Mesendoderm (in vitro differentiated cells): ENCODE data around the gene PDZD2.

Experiments used
- DNase-seq: peaks from one replicate; pipeline ENCODE4 v3.0.0; 2013
- H2AK5ac ChIP-seq: 2 replicates; pipeline ENCODE4 v1.6.1; 2013; ENCODE audit warnings: low read length, inconsistent platforms
- H2BK120ac ChIP-seq: 2 replicates; pipeline ENCODE4 v1.6.1; 2013; ENCODE audit warnings: low read depth, mild to moderate bottlenecking, low read length, moderate library complexity, mixed read lengths
- H2BK15ac ChIP-seq: replicated peaks from 2 replicates; pipeline ENCODE4 v1.6.1; 2013; ENCODE audit warnings: low read depth, mild to moderate bottlenecking, moderate library complexity
- H2BK5ac ChIP-seq: 2 replicates; pipeline ENCODE4 v1.6.1; 2013; ENCODE audit warnings: low read length, inconsistent platforms
- H3K18ac ChIP-seq: 2 replicates; pipeline ENCODE4 v1.6.1; 2013; ENCODE audit warnings: mild to moderate bottlenecking, low read length, mixed read lengths
- H3K23ac ChIP-seq: one replicate; pipeline ENCODE4 v1.6.1; 2013; ENCODE audit warnings: low read length
- H3K27ac ChIP-seq: 2 replicates; pipeline ENCODE4 v1.5.1; 2013; ENCODE audit warnings: low read depth, mild to moderate bottlenecking, inconsistent platforms, low read length, moderate library complexity
- H3K27me3 ChIP-seq: 2 replicates; pipeline ENCODE4 v1.6.1; 2013; ENCODE audit warnings: low read length, control low read depth, mild to moderate bottlenecking, inconsistent platforms; ENCODE audit not compliant: insufficient read depth, poor library complexity
- H3K36me3 ChIP-seq: 2 replicates; pipeline ENCODE4 v1.6.1; 2013; ENCODE audit warnings: low read length, inconsistent platforms; ENCODE audit not compliant: control insufficient read depth, insufficient read depth
- H3K4ac ChIP-seq: one replicate; pipeline ENCODE4 v1.6.1; 2013; ENCODE audit warnings: low read depth, mild to moderate bottlenecking, low read length, moderate library complexity
- H3K4me1 ChIP-seq: 2 replicates; pipeline ENCODE4 v1.6.1; 2013; ENCODE audit warnings: low read depth, low read length, inconsistent platforms; ENCODE audit not compliant: control insufficient read depth
- H3K4me2 ChIP-seq: 2 replicates; pipeline ENCODE4 v1.6.1; 2013; ENCODE audit warnings: low read length
- H3K4me3 ChIP-seq: 2 replicates; pipeline ENCODE4 v1.5.1; 2013; ENCODE audit warnings: mild to moderate bottlenecking, low read length
- H3K56ac ChIP-seq: one replicate; pipeline ENCODE4 v1.6.1; 2013; ENCODE audit warnings: low read length
- H3K79me1 ChIP-seq: 2 replicates; pipeline ENCODE4 v1.6.1; 2013; ENCODE audit warnings: low read length, inconsistent platforms
- H3K79me2 ChIP-seq: 2 replicates; pipeline ENCODE4 v1.6.1; 2013; ENCODE audit warnings: mild to moderate bottlenecking, low read length; ENCODE audit not compliant: control insufficient read depth, insufficient read depth
- H3K9ac ChIP-seq: 2 replicates; pipeline ENCODE4 v1.6.1; 2013; ENCODE audit warnings: low read length, inconsistent platforms
- H4K5ac ChIP-seq: one replicate; pipeline ENCODE4 v1.6.1; 2013; ENCODE audit warnings: low read length
- H4K8ac ChIP-seq: one replicate; pipeline ENCODE4 v1.6.1; 2013; ENCODE audit warnings: low read depth, mild to moderate bottlenecking, control low read depth, low read length, moderate library complexity
- WGBS: extraction: QIAGEN DNeasy Blood & Tissue Kit; methylation state at CpG from one replicate; pipeline ENCODE4 v1.1.7; 2013; ENCODE audit warnings: low lambda C conversion rate, missing lambda C conversion rate; ENCODE audit not compliant: insufficient coverage; ENCODE audit errors: extremely low coverage; 5-methylcytosine and 5-hydroxymethylcytosine counted together

PDZD2 gene

GRCh38 chr5:32127711-32128110 is 488.8 kb downstream of the PDZD2 start:
- WGBS = no CpG with 5 or more reads among the region's 3 CpGs
- Histone ChIP-seq H4K8ac (no peak overlapping the region), H3K18ac (no peak overlapping the region), H3K9ac (no peak overlapping the region), H3K36me3 (peaks cover 4% of the 10 kb centered on the region), H3K27me3 (no peaks in the 10 kb centered on the region), H3K4me1 (no peaks in the 10 kb centered on the region), H2BK120ac (no peak overlapping the region), H2BK5ac (no peak overlapping the region), H3K4me3 (no peak overlapping the region), H3K79me1 (peaks cover 15% of the 10 kb centered on the region), H3K27ac (no peak overlapping the region), H3K23ac (no peak overlapping the region), H3K79me2 (peaks cover 16% of the 10 kb centered on the region), H2BK15ac (no peak overlapping the region), H3K4ac (no peak overlapping the region), H4K5ac (no peak overlapping the region), H2AK5ac (no peak overlapping the region), H3K4me2 (no peak overlapping the region), H3K56ac (no peak overlapping the region)
- DNase-seq = peak; percentile 47

GRCh38 chr5:32129074-32129598 is 490.2 kb downstream of the PDZD2 start:
- no peak overlapping the region for H3K4me2 ChIP-seq
- no peaks in the 10 kb centered on the region for H3K27me3 ChIP-seq
- H3K79me1 ChIP-seq = peaks cover 10% of the 10 kb centered on the region
- H2BK15ac ChIP-seq = no peak overlapping the region
- no peak overlapping the region for H3K4ac ChIP-seq
- H3K23ac ChIP-seq = no peak overlapping the region
- no peak overlapping the region for H3K27ac ChIP-seq
- no peak overlapping the region for H3K4me3 ChIP-seq
- H4K8ac ChIP-seq = no peak overlapping the region
- no peak overlapping the region for H2BK5ac ChIP-seq
- H3K79me2 ChIP-seq = peaks cover 11% of the 10 kb centered on the region
- DNase-seq = no peak
- no peaks in the 10 kb centered on the region for H3K4me1 ChIP-seq
- no peak overlapping the region for H2BK120ac ChIP-seq
- H3K56ac ChIP-seq = no peak overlapping the region
- H3K9ac ChIP-seq = no peak overlapping the region
- H2AK5ac ChIP-seq = no peak overlapping the region
- WGBS = no CpG with 5 or more reads among the region's 7 CpGs
- no peak overlapping the region for H4K5ac ChIP-seq
- H3K18ac ChIP-seq = no peak overlapping the region
- H3K36me3 ChIP-seq = peaks cover 4% of the 10 kb centered on the region

- no peak overlapping the region for H2BK5ac ChIP-seq
- DNase-seq = no peak
- no peak overlapping the region for H4K8ac ChIP-seq
- H3K27ac ChIP-seq = no peak overlapping the region
- H3K4me1 ChIP-seq = no peaks in the 10 kb centered on the region
- no peak overlapping the region for H3K9ac ChIP-seq
- peaks cover 9% of the 10 kb centered on the region for H3K79me2 ChIP-seq
- no peak overlapping the region for H4K5ac ChIP-seq
- no peaks in the 10 kb centered on the region for H3K27me3 ChIP-seq
- H2BK120ac ChIP-seq = no peak overlapping the region
- no peak overlapping the region for H3K18ac ChIP-seq
- H3K4me2 ChIP-seq = no peak overlapping the region
- no CpG with 5 or more reads among the region's 3 CpGs for WGBS
- no peak overlapping the region for H3K56ac ChIP-seq
- no peak overlapping the region for H3K4me3 ChIP-seq
- no peak overlapping the region for H3K4ac ChIP-seq
- H2AK5ac ChIP-seq = no peak overlapping the region
- H3K36me3 ChIP-seq = peaks cover 2% of the 10 kb centered on the region
- H3K79me1 ChIP-seq = peaks cover 7% of the 10 kb centered on the region
- H3K23ac ChIP-seq = no peak overlapping the region
- H2BK15ac ChIP-seq = no peak overlapping the region
Measured at GRCh38 chr5:32130865-32131264, 491.9 kb downstream of the PDZD2 start.

GRCh38 chr5:32131604-32132003 is 492.7 kb downstream of the PDZD2 start:
- no peak overlapping the region for H3K56ac ChIP-seq
- H3K23ac ChIP-seq = no peak overlapping the region
- no peak overlapping the region for H2AK5ac ChIP-seq
- H3K27ac ChIP-seq = no peak overlapping the region
- H3K36me3 ChIP-seq = no peaks in the 10 kb centered on the region
- H2BK5ac ChIP-seq = no peak overlapping the region
- H4K5ac ChIP-seq = no peak overlapping the region
- H3K18ac ChIP-seq = no peak overlapping the region
- WGBS = 100% methylated on average over 1 of the region's 1 CpG
- no peak overlapping the region for H4K8ac ChIP-seq
- no peak for DNase-seq
- H3K4me1 ChIP-seq = no peaks in the 10 kb centered on the region
- no peak overlapping the region for H2BK15ac ChIP-seq
- H3K79me1 ChIP-seq = peaks cover 4% of the 10 kb centered on the region
- H3K79me2 ChIP-seq = peaks cover 8% of the 10 kb centered on the region
- H3K27me3 ChIP-seq = no peaks in the 10 kb centered on the region
- no peak overlapping the region for H3K4me3 ChIP-seq
- no peak overlapping the region for H2BK120ac ChIP-seq
- H3K4me2 ChIP-seq = no peak overlapping the region
- no peak overlapping the region for H3K9ac ChIP-seq
- no peak overlapping the region for H3K4ac ChIP-seq

GRCh38 chr5:32132757-32133156 is 493.8 kb downstream of the PDZD2 start:
- no peaks in the 10 kb centered on the region for H3K36me3 ChIP-seq
- no peaks in the 10 kb centered on the region for H3K4me1 ChIP-seq
- H2BK15ac ChIP-seq = no peak overlapping the region
- no peak overlapping the region for H4K5ac ChIP-seq
- no peak overlapping the region for H3K4me3 ChIP-seq
- H4K8ac ChIP-seq = no peak overlapping the region
- no peak overlapping the region for H2BK120ac ChIP-seq
- peaks cover 4% of the 10 kb centered on the region for H3K79me1 ChIP-seq
- H2BK5ac ChIP-seq = no peak overlapping the region
- no peak overlapping the region for H3K23ac ChIP-seq
- no peak overlapping the region for H3K4ac ChIP-seq
- DNase-seq = no peak
- no peak overlapping the region for H2AK5ac ChIP-seq
- peaks cover 7% of the 10 kb centered on the region for H3K79me2 ChIP-seq
- no peaks in the 10 kb centered on the region for H3K27me3 ChIP-seq
- H3K18ac ChIP-seq = no peak overlapping the region
- H3K4me2 ChIP-seq = no peak overlapping the region
- H3K9ac ChIP-seq = no peak overlapping the region
- H3K27ac ChIP-seq = no peak overlapping the region
- no peak overlapping the region for H3K56ac ChIP-seq

GRCh38 chr5:32135086-32135485 is 496.2 kb downstream of the PDZD2 start:
- Histone ChIP-seq H3K18ac (no peak overlapping the region), H3K27me3 (no peaks in the 10 kb centered on the region), H2BK5ac (no peak overlapping the region), H2BK120ac (no peak overlapping the region), H3K4me3 (no peak overlapping the region), H3K4ac (no peak overlapping the region), H4K8ac (no peak overlapping the region), H3K79me1 (peaks cover 2% of the 10 kb centered on the region), H3K79me2 (peaks cover 5% of the 10 kb centered on the region), H3K23ac (no peak overlapping the region), H2BK15ac (no peak overlapping the region), H3K4me1 (no peaks in the 10 kb centered on the region), H4K5ac (no peak overlapping the region), H3K27ac (no peak overlapping the region), H3K56ac (no peak overlapping the region), H3K36me3 (no peaks in the 10 kb centered on the region), H2AK5ac (no peak overlapping the region), H3K4me2 (no peak overlapping the region), H3K9ac (no peak overlapping the region)
- no peak for DNase-seq
- no CpG with 5 or more reads among the region's 1 CpG for WGBS
